ENCODE data around the gene LARP1.
"Not testable (repeated sequence)": the region's sequence is repeated elsewhere in the genome, so short reads cannot be mapped to it uniquely, and the experiment has no call there.

LARP1 gene

DNA sequence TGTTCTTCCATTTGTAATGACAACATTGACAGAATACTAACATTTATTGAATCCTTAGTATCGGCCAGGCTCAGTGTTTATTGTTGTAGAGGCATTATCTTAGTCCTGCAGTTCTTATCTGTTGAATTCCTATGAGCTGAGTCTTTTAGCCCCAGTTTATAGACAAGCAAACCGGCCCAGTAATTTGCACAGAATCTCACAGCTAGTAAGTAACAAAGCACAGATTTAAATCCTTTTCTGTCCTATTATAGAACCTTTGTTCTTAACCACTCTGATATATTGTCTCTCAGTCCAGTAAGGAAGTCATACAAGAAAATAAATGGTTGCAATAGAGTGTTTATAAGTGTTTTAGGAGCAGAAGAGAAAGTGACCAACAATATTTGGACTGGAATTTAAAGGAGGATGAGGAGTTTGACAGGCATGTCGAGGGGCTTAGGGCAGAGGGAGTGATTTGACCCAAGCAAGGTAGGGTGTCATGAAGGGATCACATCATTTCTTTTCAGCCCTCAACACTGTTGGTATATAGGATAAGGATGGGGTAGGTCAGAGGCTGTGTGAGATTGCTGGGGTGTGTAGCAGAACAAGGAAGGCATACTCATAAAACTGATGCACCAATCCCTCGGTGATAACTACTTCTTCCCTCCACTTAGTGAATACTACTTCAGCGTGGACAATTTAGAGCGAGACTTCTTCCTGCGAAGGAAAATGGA is 39.5 kb downstream of the LARP1 start:
- no peak for FAIRE-seq

GRCh38 chr5:154795235-154795596 is 40.0 kb downstream of the LARP1 start:
- FAIRE-seq = no peak

DNA sequence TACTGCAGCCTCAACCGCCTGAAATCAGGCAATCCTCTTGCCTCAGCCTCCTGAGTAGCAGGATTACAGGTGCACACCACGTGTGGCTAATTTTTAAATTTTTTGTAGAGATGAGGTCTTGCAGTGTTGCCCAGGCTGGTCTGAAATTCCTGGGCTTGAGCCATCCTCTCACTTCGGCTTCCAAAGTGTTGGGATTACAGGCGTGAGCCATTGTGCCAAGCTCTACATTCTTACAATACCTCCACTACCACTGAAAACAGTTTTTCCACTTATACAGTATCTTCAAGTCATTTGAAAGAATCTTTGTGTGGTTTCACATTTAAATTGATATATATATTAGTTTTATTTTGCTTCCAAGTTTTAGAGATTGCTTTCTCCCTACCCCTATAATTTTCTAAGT is 42.6 kb downstream of the LARP1 start:
- FAIRE-seq = no peak

GRCh38 chr5:154800582-154800981 is 45.4 kb downstream of the LARP1 start:
- FAIRE-seq = no peak

GRCh38 chr5:154801083-154801482 is 45.9 kb downstream of the LARP1 start:
- FAIRE-seq = no peak

- no peak for FAIRE-seq
These were observed 46.9 kb downstream of the LARP1 start for GRCh38 chr5:154802050-154802449.

- FAIRE-seq = no peak
These were observed 51.0 kb downstream of the LARP1 start for GRCh38 chr5:154806176-154806575.

DNA sequence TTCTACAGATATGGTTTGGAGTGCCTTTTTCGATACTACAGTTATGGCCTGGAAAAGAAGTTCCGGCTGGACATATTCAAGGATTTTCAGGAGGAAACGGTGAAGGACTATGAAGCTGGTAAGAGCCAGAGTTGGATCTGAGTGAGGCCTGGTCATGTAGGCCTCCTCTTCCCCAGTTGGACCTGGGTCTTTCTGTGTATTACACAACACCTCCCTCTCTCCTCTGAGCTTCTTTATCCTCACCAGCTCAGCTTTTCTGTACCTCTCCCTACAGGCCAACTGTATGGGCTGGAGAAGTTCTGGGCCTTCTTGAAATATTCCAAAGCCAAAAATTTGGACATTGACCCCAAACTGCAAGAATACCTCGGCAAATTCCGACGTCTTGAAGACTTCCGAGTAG is 56.1 kb downstream of the LARP1 start:
- no peak for FAIRE-seq

GRCh38 chr5:154811653-154812465 is 56.7 kb downstream of the LARP1 start:
- FAIRE-seq = no peak

GRCh38 chr5:154813158-154813557 is 58.0 kb downstream of the LARP1 start:
- FAIRE-seq = no peak

- no peak for FAIRE-seq
These were observed 58.6 kb downstream of the LARP1 start for GRCh38 chr5:154813736-154814135.

GRCh38 chr5:154815025-154815424 is 59.8 kb downstream of the LARP1 start:
- FAIRE-seq = no peak

DNA sequence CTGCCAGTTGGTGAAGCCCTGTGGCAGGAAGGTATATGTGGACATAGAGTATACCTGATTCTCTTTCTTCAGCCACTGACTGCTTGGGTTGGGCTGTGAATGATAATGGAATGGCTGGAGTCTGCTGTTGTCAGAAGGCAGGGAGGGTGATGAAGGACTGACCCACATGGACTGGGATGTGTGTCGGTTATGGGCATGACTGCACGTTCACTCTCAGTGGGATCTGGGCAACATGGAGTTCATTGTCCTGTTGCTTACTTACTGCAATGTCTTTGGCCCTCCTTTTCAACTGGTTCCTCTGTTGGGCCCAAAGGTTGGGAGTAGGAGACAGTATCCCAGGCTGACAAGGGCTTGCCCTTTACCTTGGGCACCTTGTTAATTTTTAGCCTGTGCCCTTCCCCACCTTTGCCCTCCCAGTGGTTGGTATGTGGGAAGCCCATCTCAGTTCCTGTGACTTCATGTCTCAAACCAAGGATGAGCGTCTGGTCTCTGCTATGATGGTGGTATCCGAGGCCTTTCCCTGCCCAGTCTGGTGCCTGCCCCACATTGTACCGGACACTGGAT is 60.6 kb downstream of the LARP1 start:
- no peak for FAIRE-seq

DNA sequence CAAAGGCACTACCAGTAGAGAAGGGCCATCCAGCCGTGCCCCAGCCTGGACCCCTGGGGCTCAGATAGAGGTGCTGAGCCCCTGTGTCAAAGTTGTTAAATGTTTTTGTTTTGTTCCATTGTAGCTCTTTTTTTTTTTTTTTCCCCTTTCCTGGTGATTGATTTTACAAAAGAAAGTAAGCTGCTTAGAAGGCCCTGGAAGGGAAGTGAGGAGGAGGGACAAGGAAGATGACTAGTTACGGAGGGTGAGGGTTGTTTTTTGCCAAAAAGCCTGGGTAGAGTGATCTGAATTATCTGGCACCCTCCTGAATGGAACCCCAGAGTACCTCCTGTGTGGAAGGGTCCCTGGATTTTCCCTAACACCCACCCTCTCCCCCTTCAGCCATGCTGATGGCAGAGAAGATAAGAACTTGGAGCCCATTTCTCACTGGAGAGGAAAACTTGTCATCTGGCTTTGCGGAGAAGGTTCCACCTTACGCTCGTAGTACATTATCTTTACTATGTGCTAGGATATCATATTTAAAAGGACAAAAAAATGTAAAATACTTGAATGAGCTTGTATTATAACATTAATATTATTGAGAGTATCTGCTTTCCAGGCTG is 61.8 kb downstream of the LARP1 start:
- FAIRE-seq = no peak

DNA sequence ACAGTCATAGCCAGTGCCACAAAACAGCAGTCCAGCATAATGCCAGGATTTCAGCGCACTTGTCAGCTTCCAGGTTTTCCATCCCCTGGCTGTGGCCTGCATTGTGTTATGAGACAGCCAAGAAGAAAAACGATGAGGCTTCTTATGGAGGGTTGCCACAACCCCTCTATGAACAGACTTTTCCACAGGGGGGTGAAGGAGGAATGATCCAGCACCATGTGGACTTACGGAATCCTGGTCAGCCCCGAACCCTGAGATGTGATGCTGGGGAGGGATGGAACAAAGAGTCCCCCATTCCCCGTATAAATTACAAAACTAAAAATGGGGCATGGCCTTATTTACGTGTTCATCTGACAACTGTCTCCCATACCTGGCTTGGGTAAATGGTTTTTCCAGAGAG is 62.6 kb downstream of the LARP1 start:
- FAIRE-seq = no peak

- no peak for FAIRE-seq
These were observed 63.4 kb downstream of the LARP1 start for GRCh38 chr5:154818471-154819116.

DNA sequence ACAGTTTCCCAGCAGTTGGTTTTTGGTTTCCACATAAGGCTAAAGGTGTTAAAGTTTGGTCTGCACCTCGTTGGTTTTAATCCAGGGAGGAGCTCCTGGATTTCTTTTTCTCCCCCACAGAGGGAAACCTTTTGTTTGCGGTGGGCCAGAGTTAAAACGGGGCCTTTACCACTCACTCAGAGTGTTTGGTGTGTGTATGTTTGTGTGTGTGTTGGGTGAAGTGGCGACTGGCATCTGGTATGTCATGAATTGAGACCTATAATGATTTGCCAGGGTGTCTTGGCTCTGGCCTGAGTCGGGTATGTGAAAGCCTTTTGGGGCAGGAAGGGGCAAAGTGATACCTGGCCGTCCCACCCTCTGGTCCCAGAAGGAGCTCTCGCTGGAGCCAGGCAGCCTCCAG is 64.4 kb downstream of the LARP1 start:
- no peak for FAIRE-seq

- FAIRE-seq = no peak
These were observed 65.2 kb downstream of the LARP1 start for GRCh38 chr5:154820383-154820782.

DNA sequence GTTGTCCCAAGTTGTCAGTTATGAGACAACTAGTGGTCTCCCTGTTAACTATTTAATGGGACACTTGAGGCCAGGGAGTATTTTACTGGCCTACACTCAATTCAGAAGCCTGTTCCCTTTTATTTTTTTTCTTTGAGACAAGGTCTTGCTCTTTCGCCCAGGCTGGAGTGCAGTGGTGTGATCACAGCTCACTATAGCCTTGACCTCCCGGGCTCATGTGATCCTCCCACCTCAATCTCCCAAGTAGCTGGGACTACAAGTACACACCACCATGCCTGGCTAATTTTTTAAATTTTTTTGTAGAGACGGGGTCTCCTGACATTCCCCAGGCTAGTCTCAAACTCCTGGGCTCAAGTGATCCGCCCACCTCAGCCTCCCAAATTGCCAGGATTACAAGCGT is 67.7 kb downstream of the LARP1 start:
- FAIRE-seq = not testable (repeated sequence)

GRCh38 chr5:154823605-154824004 is 68.4 kb downstream of the LARP1 start:
- FAIRE-seq = no peak

GRCh38 chr5:154824070-154824469 is 68.9 kb downstream of the LARP1 start:
- FAIRE-seq = no peak

GRCh38 chr5:154829181-154829588 is 74.0 kb downstream of the LARP1 start:
- FAIRE-seq = no peak

DNA sequence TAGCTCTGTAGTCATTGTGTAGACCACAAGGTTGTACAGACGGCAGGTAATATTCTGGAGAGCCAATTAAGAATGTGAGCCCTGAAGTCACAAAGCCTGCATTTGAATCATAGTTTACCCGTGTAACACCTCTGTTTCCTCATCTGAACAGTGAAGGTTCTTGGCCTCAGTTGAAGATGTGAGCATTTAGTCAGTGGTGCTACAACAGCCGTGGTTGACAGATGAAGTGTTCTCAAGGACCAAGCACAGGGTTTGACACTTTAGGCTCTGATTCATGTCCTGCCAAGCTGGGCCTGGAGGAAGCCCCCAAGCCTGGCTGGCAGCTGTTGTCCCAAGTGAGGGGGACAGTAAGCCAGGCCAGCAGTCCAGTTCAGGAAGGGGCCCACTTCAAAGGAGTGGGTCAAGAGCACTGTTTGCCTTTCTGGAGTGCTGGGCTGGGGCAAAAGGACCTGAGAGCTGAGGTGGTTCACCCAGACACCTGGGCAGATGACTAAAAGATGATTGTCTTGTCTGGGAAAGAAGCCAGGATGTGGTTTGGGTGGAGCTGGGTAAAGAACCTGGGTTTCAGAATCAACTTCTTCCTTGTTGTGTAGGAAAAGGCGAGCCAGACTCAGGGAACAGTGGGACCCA is 74.5 kb downstream of the LARP1 start:
- FAIRE-seq = no peak

Measured in endometrium (tissue), 2 donors.